ENCODE data around the gene WDR74. TPM values are rescaled to one million over a fixed set of nuclear protein-coding genes. Genes with fewer than 3 reads are reported as not detected.

WDR74 gene
- total and polyA plus RNA-seq, 9 of the 15 experiments (the other 6 are each of a cell fraction or from before 2014, with no cell fraction given): 32.7 to 210 (median 114) TPM

DNA sequence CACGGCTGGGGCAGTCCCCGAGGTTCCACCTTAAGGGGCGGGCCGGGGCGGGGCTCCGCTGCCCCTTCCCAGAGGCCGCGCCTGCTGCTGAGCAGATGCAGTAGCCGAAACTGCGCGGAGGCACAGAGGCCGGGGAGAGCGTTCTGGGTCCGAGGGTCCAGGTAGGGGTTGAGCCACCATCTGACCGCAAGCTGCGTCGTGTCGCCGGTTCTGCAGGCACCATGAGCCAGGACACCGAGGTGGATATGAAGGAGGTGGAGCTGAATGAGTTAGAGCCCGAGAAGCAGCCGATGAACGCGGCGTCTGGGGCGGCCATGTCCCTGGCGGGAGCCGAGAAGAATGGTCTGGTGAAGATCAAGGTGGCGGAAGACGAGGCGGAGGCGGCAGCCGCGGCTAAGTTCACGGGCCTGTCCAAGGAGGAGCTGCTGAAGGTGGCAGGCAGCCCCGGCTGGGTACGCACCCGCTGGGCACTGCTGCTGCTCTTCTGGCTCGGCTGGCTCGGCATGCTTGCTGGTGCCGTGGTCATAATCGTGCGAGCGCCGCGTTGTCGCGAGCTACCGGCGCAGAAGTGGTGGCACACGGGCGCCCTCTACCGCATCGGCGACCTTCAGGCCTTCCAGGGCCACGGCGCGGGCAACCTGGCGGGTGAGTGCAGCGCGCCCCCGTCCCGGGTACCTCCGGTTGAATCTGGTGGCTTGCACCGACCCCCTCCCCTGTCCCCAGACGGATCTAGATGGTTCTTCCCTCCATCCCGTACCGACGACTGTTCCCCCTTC, 41.6 kb upstream of the WDR74 start, which contains the start of gene SLC3A2 (continued):
- TF ChIP-seq RREB1 (CRISPR knock-in tag; IDR thresholded peaks at IDR 0.05) (no peak), STAT5B (CRISPR knock-in tag; IDR thresholded peaks at IDR 0.05) (no peak), ELK1 (CRISPR knock-in tag; IDR thresholded peaks at IDR 0.05) (no peak), ZNF830 (CRISPR knock-in tag; IDR thresholded peaks at IDR 0.05) (peak; percentile 78; the same call in 1 of the 2 replicates), MCM2 (IDR thresholded peaks at IDR 0.05; ENCODE audit: low read depth) (no peak), POLR3A (IDR thresholded peaks at IDR 0.05; ENCODE audit: borderline replicate concordance, extremely low read depth, insufficient read depth, insufficient read length) (no peak), KLF1 (tag; IDR thresholded peaks at IDR 0.05) (peak; percentile 75), RFX5 (IDR thresholded peaks at IDR 0.05; ENCODE audit: low read depth, low read length) (no peak), TBP (optimal IDR thresholded peaks at IDR 0.05; ENCODE audit: low read depth, low read length) (peak; percentile 94), ZNF77 (CRISPR knock-in tag; IDR thresholded peaks at IDR 0.05) (no peak), ATF6 (CRISPR knock-in tag; IDR thresholded peaks at IDR 0.05) (peak; percentile 95; the same call in 1 of the 2 replicates), KDM2B (CRISPR knock-in tag; IDR thresholded peaks at IDR 0.05) (0 out of 2 replicates have a peak, but pooled peaks have one; percentile 43), E2F6 (IDR thresholded peaks at IDR 0.05; ENCODE audit: borderline replicate concordance in 1 of 2, extremely low read depth in 1 of 2, insufficient read depth in 1 of 2, insufficient read length in 1 of 2, low read depth in 1 of 2, low read length in 1 of 2, poor library complexity in 1 of 2, severe bottlenecking in 1 of 2) (peak; percentile 83 to 86), ZNF23 (CRISPR knock-in tag; IDR thresholded peaks at IDR 0.05) (no peak), CCNT2 (IDR thresholded peaks at IDR 0.05; ENCODE audit: borderline replicate concordance, extremely low read depth, insufficient read length, low read depth, low read length) (peak; percentile 90), ZNF584 (CRISPR knock-in tag; IDR thresholded peaks at IDR 0.05; ENCODE audit: low read depth) (peak; percentile 68; the same call in 1 of the 2 replicates), HIVEP1 (CRISPR knock-in tag; IDR thresholded peaks at IDR 0.05) (no peak)

Data from K562 (cell line).